ENCODE measurements around the gene PLG.

- TF ChIP-seq BHLHE40 (IDR thresholded peaks at IDR 0.05; ENCODE audit: low read depth, low read length) (no peak), FOS (IDR thresholded peaks at IDR 0.05; ENCODE audit: low read depth, low read length) (no peak), CTCF (conservative IDR thresholded peaks at IDR 0.05; ENCODE audit: low read depth, low read length) (no peak), ELK1 (IDR thresholded peaks at IDR 0.05; ENCODE audit: borderline replicate concordance, low read depth, low read length) (no peak), CEBPB (IDR thresholded peaks at IDR 0.05; ENCODE audit: low read depth, low read length) (no peak), POLR2A (IDR thresholded peaks at IDR 0.05; ENCODE audit: low read depth, low read length) (no peak), RCOR1 (IDR thresholded peaks at IDR 0.05; ENCODE audit: insufficient replicate concordance, low read length) (no peak), RAD21 (IDR thresholded peaks at IDR 0.05; ENCODE audit: low read length) (no peak), MAZ (IDR thresholded peaks at IDR 0.05; ENCODE audit: borderline replicate concordance, low read depth, low read length) (no peak), RFX5 (IDR thresholded peaks at IDR 0.05; ENCODE audit: low read depth, low read length) (no peak), SMC3 (IDR thresholded peaks at IDR 0.05; ENCODE audit: low read depth, low read length) (no peak), USF2 (IDR thresholded peaks at IDR 0.05; ENCODE audit: low read depth, low read length) (no peak)
These were observed 97.9 kb downstream of the PLG start for GRCh38 chr6:160799801-160800506.

All from IMR-90 (cell line).